HL-60 (cell line): ENCODE data around the gene ST13.
A peak's percentile ranks its signal among the peaks of the same experiment; 100 is the strongest.

Experiments
- DNase-seq, 2 experiments: peaks; one replicate each; pipeline ENCODE4 v3.0.0-alpha.2; 2010 to 2020; ENCODE audit warnings: low read depth in 1 of 2, low spot score in 1 of 2
- H3K27ac ChIP-seq: fragments of 250-450 bp; sonication (Bioruptor Pico); replicated peaks from 2 replicates; pipeline ENCODE4 v1.5.1; 2020; ENCODE audit warnings: mild to moderate bottlenecking, moderate library complexity
- H3K27me3 ChIP-seq: fragments of 250-450 bp; sonication (Bioruptor Pico); 2 replicates; pipeline ENCODE4 v1.5.1; 2021; ENCODE audit warnings: mild to moderate bottlenecking, moderate library complexity; ENCODE audit not compliant: insufficient read depth, poor library complexity, severe bottlenecking
- H3K4me3 ChIP-seq: replicated peaks from 2 replicates; pipeline ENCODE4 v1.5.1; 2011; ENCODE audit warnings: mild to moderate bottlenecking, control low read depth, low read length; ENCODE audit not compliant: insufficient read depth
- GABPA ChIP-seq: IDR thresholded peaks from 2 replicates; pipeline ENCODE4 v1.6.1; 2012; ENCODE audit warnings: low read depth
- POLR2AphosphoS5 ChIP-seq: IDR thresholded peaks from 2 replicates; pipeline ENCODE4 v1.6.1; 2012; ENCODE audit warnings: low read depth
- SPI1 ChIP-seq: IDR thresholded peaks from 2 replicates; pipeline ENCODE4 v1.6.1; 2012; ENCODE audit warnings: low read depth, mild to moderate bottlenecking, borderline replicate concordance
- TF ChIP-seq, protein P1 (sequence below): IDR thresholded peaks from 2 replicates; pipeline ENCODE4 v1.6.1; 2012; ENCODE audit warnings: low read depth; ENCODE audit not compliant: insufficient replicate concordance
- TF ChIP-seq, protein P2 (sequence below): IDR thresholded peaks from one replicate; pipeline ENCODE4 v1.5.1; 2011; ENCODE audit warnings: low read length, control low read depth, inconsistent platforms; ENCODE audit not compliant: insufficient read depth

ST13 gene

DNA sequence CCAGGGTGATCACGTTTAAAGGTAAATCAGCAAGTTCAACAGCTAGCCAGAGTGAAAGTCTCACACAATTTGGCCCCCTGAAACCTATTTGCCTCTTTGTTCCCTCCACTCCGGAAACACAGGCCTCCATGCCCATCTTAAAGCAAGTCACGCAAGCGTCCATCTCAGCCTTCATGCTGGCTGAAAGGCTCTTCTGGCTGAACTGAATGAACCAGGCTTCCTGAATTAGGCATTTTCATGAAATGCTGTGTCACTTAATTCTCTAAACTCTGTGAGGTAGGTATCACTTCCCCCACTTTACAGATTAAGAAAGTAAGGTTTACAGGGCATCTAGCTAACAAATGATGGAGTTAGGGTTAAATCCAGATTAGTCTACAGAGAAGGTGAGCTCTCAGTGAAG lies 38.7 kb downstream of the ST13 start:
- TF ChIP-seq SPI1: no peak
- TF ChIP-seq, protein P1, sequence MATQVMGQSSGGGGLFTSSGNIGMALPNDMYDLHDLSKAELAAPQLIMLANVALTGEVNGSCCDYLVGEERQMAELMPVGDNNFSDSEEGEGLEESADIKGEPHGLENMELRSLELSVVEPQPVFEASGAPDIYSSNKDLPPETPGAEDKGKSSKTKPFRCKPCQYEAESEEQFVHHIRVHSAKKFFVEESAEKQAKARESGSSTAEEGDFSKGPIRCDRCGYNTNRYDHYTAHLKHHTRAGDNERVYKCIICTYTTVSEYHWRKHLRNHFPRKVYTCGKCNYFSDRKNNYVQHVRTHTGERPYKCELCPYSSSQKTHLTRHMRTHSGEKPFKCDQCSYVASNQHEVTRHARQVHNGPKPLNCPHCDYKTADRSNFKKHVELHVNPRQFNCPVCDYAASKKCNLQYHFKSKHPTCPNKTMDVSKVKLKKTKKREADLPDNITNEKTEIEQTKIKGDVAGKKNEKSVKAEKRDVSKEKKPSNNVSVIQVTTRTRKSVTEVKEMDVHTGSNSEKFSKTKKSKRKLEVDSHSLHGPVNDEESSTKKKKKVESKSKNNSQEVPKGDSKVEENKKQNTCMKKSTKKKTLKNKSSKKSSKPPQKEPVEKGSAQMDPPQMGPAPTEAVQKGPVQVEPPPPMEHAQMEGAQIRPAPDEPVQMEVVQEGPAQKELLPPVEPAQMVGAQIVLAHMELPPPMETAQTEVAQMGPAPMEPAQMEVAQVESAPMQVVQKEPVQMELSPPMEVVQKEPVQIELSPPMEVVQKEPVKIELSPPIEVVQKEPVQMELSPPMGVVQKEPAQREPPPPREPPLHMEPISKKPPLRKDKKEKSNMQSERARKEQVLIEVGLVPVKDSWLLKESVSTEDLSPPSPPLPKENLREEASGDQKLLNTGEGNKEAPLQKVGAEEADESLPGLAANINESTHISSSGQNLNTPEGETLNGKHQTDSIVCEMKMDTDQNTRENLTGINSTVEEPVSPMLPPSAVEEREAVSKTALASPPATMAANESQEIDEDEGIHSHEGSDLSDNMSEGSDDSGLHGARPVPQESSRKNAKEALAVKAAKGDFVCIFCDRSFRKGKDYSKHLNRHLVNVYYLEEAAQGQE: no peak
- no peak for TF ChIP-seq POLR2AphosphoS5
- TF ChIP-seq, protein P2, sequence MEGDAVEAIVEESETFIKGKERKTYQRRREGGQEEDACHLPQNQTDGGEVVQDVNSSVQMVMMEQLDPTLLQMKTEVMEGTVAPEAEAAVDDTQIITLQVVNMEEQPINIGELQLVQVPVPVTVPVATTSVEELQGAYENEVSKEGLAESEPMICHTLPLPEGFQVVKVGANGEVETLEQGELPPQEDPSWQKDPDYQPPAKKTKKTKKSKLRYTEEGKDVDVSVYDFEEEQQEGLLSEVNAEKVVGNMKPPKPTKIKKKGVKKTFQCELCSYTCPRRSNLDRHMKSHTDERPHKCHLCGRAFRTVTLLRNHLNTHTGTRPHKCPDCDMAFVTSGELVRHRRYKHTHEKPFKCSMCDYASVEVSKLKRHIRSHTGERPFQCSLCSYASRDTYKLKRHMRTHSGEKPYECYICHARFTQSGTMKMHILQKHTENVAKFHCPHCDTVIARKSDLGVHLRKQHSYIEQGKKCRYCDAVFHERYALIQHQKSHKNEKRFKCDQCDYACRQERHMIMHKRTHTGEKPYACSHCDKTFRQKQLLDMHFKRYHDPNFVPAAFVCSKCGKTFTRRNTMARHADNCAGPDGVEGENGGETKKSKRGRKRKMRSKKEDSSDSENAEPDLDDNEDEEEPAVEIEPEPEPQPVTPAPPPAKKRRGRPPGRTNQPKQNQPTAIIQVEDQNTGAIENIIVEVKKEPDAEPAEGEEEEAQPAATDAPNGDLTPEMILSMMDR: no peak
- TF ChIP-seq GABPA: no peak
- Histone ChIP-seq H3K27me3 (no peaks in the 10 kb centered on the region), H3K4me3 (peak overlapping the region; percentile 99), H3K27ac (no peak overlapping the region)
- no peak for DNase-seq

DNA sequence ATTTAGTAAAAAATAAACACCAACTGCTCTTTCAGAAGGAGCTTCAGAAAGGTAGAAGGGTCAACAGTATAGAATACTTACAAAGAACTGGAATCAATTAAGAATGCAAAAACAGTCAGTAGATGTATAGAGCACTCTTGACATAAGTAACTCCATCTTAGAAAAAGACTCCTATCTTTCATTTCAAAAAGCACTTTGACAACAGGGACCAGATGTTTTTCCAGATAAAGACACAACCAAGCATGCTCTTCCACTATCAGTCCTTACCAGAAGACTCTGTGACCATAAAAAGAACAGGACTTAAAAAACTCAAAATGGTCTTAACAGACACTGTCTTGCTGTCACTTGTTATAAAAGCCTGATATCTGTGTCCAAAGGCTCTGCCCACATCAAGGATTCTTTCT lies 42.5 kb downstream of the ST13 start:
- H3K4me3 ChIP-seq: no peak overlapping the region
- H3K27me3 ChIP-seq: no peaks in the 10 kb centered on the region
- no peak for DNase-seq
- TF ChIP-seq GABPA (no peak), SPI1 (no peak), POLR2AphosphoS5 (no peak)
- TF ChIP-seq, protein P2: no peak
- TF ChIP-seq, protein P1: no peak
- no peak overlapping the region for H3K27ac ChIP-seq

DNA sequence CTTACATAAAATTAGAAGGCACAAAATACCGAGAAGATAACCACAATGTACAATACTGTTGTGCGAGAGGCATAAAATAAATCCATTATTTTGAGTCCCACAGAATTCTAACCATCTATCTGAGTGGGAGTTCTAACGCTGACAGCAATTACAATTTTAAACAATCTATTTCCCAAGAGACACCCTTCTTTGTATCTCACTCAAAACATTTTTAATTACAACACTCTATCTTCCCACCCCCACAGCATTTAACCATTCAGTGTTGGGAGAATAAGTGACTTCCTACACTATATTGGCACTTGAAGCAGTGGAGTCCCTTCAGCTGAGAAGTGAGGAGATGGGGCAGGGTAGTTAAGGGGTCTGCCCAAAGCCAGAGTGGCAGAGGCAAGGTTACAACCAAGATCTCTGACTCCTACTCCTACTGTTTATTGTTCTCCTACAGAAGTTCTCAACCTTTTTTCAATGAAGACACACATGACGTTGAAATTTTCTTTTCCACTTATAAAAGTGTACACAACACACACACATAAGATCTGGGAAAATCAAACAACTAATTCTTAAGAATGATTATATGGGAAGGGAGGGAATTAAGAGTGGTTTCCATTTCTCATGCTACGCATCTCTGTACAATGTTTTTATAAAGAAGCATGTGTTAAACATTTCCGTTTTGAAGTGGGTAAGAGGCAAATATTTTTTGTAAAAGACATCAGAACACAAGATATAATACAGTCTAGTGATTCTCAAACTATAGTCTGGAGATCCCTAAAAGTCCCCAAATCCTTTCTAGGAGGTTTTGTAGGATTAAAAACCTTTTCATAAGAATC lies 48.2 kb downstream of the ST13 start:
- Histone ChIP-seq H3K27me3 (no peaks in the 10 kb centered on the region), H3K27ac (no peak overlapping the region), H3K4me3 (no peak overlapping the region)
- TF ChIP-seq, protein P1: no peak
- TF ChIP-seq POLR2AphosphoS5 (no peak), GABPA (no peak), SPI1 (no peak)
- TF ChIP-seq, protein P2: no peak
- no peak for DNase-seq
